GM12891 (cell line): ENCODE measurements around the gene HOXA1.

Experiments used
- POLR2A ChIP-seq: IDR thresholded peaks from 2 replicates; pipeline ENCODE4 v1.6.1; 2011; ENCODE audit warnings: low read depth, low read length, control low read depth
- POLR2AphosphoS5 ChIP-seq: IDR thresholded peaks from 2 replicates; pipeline ENCODE4 v1.6.1; 2011; ENCODE audit warnings: low read depth, low read length, control low read depth
- POU2F2 ChIP-seq: IDR thresholded peaks from 2 replicates; pipeline ENCODE4 v1.6.1; 2011; ENCODE audit warnings: low read depth, mild to moderate bottlenecking, control low read depth, low read length, moderate library complexity

GRCh38 chr7:27129729-27130539 is 34.1 kb upstream of the HOXA1 start:
- TF ChIP-seq POLR2AphosphoS5: no peak
- TF ChIP-seq POU2F2: no peak
- TF ChIP-seq POLR2A: no peak
